Embryonic facial prominence (tissue), 1 donor: ENCODE results near the gene SLC8A1.

Experiments
- DNase-seq: peaks from one replicate; pipeline ENCODE4 v3.0.0-alpha.2; 2016; ENCODE audit errors: extremely low spot score

Gene SLC8A1

DNA sequence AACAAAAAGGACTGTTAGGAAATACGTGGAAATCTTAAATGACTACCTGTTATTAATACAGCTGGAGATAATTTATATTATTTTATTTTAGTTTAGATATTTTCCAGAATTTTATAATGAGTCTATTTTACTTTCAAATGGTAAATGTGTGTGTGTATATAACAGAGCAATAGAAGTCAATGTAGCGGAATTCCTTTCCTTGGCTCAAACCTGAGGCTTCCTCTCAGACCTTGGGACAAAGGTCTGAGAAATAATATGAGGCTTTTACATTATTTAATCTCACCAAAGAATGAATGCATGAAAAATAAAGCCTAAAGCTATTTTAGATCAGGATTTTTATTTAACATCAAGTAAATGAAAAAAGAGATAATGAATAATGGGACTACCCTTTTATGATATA lies 65.7 kb downstream of the SLC8A1 start:
- no peak for DNase-seq

DNA sequence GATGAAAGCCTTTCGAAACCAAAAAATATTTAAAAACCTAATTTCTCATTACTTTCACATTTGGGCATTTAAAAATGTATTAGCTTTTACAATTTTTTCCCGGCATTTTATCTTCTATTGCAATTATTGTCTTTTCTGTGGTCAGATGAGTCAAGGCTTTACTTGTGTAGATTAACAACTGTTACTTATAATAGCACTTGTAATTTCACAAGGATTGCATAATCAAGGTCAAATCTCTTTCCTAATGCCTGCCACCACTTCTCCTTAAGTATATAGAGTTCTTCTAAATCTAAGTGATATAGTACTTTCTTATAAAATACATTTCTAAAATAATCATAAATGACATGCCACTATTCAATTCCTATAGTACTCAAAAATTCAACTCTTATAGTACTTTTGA lies 67.2 kb downstream of the SLC8A1 start:
- no peak for DNase-seq

DNA sequence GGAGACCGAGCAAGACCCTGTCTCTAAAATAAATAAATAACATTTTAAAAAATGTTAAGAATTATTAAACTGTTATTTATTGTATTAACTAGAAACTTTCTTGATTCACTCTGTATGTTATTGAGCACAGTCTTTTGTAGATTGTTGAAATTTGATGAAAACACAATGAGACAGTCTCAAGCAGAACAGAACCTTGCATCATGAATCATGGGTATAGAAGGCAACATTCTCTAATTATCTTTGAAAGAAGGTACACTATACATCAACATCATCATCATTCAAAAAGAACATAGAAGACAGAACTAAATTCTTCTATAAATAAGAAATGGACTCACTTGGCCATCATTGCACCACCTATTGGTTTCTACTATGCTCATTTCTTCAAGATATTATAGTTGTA lies 67.7 kb downstream of the SLC8A1 start:
- DNase-seq: no peak

DNA sequence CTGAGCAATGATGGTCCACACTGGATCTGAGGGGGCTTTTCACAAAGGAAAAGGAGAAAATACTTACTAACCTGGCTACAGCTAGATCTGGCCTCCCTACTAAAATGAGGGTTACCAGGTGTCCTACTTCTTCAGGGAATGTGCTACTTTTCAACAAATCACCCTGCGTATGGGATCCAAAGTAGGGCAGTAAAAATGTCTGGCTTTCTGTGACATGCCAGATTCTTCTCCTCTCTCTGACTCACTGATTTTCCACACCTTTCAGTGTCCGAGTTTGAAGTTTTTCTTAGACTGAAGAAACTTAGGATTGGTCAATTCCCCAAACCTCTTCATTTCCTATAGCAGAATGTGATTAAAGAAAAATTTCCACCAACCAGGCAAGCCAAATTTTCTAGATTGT lies 71.2 kb downstream of the SLC8A1 start:
- DNase-seq: no peak

DNA sequence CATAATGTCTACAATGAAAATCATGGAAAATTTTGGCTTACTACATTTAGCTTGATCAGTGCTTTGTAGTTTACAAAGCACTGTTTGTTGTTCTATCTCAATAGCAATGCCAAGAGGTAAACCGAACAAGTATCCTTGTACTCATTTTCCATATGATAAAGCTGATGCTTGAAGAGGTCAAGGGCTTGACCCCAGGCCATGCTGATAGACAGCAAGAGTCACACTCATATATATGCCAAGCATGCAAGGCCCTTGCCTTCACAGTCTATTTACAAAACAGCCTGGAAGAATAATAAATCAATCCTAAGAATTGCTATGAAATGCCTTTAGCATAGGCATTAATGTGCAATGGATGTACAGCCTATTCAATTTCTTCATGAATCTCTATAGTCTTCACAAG lies 71.8 kb downstream of the SLC8A1 start:
- DNase-seq: no peak

DNA sequence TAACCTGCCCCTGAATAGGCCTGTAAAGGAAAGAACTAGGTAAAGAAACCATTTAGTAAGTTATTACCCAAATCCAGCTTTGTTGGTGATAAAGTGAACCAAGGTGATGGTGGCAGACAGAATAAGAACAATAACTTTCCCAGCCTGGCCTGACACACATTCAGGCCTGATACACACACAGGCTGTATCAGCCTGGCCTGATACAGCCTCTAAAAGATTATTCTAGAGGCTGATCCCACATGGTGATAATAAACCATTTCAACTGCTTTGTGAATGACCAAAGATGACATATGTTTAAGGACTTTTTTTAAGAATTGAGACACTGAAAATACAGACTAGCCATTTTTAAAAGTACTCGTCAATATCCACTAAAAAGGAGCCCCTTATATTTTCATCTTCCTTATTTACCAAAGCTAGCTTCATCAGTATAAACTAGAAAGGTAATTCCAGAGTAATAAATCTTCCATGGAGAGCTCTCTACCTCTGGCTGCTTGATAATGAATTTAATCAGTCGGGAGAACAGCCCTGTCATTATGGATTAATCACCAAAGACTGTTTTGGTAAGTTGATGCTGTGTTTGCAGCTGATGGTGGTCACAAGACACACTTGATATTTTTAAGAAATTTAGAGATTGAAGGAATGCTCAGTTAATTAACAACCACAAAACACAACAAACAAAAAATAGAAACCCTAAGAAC lies 77.2 kb downstream of the SLC8A1 start:
- no peak for DNase-seq

DNA sequence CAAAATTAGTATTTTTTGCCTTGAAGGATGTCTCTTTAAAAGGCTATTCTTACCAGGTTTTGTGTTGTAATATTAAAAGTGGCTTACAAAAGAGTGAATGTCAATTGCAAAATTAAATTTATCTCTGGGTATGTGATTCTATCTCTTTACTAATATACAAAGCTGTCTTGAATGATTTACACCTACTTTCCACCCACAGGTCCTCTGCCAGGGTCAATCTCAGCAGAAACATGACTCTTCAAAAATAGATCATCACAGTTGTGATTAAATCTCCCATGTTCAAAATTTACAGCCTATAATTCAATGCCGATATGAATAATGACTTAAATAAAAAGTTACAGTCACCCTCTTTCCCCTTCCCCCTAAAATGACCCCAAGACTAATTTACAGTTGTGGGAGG lies 78.8 kb downstream of the SLC8A1 start:
- no peak for DNase-seq

DNA sequence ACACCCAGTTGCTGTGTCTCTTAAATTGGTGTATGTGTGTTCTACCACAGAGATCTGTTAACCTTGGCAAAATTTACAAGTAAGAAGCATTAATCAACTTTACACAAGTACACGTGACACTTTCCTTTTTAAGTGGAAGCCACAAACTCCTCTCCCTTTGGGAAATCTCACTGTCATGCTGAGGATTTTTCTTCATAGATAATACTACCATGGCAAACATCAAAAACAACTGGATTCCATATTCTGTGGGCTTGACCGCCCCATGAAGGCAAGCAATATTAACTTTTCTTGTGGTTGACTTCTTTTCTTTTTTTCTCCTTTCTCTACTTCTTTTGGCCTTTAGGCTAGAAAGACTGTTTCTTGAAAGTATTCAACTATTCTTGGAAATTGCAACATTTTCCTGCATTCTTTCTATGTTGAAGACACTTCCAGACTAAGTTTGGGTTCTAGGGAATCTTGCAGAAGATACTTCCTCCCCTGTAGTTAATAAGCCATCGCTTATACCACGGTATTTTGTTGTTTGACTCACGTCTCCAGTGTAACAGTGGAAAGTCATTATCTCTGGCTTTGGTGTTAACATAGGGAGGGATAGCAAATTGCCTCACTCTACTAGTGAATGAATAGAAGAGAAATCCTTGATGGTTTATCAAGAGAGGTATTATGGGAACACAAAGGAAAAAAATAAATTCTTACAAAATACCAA lies 79.5 kb downstream of the SLC8A1 start:
- DNase-seq: no peak

DNA sequence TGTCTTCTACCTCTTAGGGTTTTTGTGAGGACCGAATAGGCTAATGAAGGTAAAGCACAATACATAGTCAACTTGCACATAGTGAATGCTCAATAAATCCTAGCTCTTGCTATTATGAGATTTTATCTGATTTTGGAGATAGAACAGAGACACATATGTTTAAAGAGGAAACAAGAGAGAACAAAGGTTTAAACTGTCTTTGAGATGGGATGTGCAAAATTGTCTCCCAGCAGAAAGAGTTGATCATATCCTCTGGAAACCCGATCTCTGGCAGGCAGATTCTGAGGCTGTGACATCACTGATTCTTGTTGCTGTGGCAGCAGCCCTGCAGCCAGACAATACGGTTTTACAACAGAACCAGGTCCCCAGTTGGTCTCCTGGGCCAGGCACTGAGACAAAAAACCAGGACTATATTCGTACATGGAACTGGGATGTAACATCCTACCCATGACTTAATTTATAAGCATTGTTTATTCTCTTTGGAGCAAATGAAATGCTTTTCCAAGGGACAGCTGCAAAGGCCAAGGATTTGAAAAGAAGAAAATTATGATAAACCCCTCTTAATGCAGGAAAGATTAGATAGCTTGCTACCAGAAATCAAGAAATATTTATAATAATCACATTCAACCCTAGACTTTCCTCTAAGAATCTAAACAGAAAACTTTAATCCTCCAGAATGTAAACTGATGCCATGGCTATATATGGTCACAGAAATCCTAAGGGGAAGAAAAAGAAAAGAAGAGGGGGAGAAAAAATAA lies 80.2 kb downstream of the SLC8A1 start:
- no peak for DNase-seq

DNA sequence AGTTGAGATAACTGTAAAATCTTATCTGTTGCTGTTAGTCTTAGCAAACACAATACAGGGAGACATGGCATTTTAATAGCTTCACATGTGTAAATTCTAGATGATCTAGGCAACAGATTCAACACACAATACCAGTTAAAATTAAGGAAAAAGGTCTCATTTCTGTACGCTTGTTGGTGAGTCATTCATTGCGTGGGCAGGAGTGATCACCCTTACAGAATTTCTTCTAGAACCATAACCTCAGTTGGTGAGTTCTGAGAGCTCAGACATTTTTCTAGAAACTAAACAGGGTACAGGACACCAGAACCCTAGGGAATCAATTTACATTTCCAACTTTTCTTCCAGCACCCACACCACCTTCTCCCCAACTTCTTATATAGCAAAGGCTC lies 81.9 kb downstream of the SLC8A1 start:
- no peak for DNase-seq

DNA sequence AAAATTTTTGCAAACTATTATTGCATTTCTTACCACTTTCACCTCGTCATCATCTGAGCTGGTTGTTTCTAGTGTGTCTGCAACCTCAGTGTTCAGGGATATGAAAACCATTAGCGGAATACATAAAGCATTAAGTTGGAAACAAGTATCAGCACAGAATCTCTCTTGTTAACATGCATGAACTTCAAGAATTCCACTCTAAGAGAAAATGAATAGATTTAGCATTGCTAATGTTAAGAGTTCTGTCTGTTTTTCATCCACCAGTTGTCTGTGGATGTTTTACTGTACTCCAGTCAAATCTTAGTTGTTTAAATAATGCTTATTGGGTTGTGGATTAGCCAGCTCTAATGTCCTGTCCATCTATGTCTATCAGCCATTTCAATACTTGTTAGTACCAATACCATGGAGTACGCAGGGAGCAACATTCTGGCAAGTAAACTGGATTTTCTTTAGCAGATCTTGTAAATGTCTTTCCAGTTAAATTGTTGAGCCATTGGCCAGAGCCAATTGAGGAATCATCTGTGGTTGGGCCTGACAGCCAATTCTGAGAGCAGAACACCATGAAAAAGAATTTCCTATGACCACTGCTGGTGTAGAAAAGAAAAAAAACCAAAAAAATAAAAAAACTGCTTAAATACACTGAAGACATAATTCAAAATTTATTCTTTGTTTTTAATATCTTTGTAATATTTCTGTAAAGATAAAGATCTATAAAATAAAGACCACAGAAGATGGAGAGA lies 82.5 kb downstream of the SLC8A1 start:
- DNase-seq: no peak

DNA sequence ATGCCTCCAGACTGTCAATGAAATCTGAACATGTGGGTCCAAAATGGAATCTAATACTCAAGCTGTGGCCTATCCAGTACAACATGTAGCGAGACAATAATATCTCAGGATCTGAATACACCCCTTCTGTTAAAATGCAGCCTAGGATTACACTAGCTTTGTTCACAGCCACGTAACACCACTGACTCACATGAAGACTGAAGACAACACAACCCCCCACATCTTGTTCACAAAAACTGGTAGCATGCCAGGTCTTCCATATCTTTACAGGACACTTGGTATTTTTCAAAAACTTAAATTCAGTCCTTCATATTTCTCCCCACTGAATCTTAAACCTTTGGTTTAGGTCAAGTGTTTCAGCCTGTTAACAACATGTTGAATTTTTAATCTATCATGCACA lies 84.2 kb downstream of the SLC8A1 start:
- DNase-seq: no peak

DNA sequence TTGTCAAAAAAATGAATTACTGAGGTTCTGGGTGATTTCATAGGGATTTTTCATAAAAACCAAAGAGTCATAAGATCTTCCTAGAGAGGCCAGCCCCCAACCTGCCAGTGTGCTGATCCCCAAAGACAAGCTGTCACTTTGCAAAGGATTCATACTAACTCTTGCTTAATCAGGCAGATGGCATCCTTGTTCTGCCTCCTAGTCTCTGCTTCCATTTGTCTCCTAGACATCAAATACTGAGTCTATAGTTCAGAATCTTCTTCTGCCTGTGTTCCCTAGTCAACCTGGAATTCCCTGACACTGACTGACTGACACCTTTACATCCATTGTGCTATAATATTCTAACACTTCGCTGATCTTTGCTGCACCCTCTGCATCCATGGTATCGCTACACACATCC lies 84.9 kb downstream of the SLC8A1 start:
- no peak for DNase-seq

DNA sequence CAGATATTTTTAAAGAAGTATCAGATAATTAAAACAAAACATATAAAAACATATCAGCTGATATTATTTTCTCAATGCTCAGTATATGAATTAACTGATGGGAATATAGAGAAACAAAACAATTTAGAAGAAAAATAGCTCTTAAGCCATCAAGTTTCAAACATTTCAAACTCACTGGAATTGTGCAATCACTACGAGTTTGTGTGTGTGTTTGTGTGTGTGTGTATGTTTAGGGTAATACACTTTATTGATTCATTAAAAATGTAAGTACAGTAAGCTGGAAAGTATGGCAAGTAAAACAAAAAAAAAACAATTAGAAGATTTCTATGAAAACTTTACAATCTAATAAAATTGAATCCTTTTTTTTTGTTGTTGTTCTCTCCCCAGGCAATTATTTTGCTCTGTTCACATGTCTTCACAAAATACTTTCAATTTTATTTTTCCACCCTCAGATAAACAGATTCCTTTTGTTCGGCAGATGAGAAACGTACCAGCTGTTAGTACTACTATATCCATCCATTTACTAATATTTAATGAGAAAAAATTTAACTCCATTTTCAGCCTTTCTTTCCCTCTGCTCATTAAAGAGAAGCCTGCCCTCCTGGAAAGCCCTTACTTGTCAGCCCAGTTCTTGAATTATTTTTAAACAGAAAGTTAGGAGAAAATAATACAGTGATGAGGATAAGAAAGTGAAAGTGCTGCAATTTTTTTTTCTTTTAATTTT lies 87.6 kb downstream of the SLC8A1 start:
- DNase-seq: no peak

DNA sequence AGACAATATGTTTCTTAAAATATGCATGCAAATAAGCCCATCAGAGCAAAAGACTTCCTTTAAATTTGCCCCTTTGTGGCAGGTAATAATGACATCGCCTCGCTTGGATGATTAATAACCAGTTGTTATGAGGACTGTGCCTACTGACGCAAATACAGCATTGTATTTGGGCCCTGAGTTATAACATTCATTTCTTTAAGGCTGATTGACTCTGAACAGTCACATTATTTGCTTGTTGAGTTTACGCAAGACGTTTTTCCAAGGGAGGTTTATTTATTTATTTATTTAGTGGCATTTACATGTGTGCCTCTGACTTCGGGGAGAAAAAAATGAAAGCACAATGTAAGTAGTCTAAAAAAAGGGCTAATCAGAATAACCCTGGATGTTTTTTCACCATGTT lies 88.3 kb downstream of the SLC8A1 start:
- no peak for DNase-seq

DNA sequence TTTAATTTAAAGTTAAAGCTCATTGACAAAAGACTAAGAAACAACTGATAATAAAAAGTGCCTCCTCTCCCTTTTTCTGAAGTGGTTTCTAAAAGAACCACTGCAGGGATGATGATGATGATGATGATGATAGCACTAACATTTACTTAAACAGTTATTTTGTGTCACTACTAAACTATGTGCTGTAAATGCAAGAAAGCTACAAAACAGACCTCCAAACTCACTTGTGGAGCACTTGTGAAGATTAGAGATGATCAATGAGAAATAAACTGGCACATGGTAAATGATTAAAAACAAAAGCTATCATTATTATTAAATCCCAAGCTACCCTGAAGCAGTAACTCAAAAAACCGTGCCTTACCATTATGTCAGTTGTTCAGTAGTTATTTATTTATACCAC lies 88.7 kb downstream of the SLC8A1 start:
- no peak for DNase-seq

DNA sequence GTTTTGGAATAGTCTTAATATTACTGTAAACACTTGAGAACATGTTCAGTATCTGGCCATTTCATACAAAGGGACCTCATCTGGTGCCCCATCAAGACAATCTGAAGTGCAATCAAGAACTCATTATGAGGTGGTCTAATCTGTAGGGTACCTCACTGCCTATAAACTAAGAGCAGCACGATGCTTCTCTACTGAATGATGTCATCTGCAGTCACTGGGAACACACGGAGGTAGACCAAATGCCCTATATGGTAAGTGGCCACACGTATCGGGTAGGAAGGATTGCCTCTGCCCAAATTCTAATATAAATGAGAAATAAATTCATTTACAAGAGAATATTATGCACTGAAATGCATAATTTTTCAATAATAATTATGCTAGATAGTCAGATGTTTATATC lies 90.4 kb downstream of the SLC8A1 start:
- no peak for DNase-seq

DNA sequence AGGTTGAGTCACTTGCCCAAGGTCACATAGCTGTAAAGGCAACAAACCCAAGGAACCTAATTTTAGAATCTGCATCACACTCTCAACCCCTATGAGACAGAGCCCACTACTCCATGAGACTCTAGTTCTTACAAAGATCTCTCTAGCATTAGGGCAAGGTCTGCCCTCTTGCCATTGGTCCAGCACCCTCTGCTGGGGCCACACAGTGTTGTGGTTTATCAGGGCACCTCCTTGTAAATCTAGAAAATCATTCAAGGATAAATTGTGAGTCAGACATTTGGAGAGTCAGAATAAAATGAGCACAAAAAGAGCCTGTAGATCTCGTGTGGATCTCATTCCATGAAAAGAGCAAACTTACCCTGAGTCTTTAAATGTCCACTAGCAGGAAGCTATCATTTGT lies 91.2 kb downstream of the SLC8A1 start:
- DNase-seq: no peak

DNA sequence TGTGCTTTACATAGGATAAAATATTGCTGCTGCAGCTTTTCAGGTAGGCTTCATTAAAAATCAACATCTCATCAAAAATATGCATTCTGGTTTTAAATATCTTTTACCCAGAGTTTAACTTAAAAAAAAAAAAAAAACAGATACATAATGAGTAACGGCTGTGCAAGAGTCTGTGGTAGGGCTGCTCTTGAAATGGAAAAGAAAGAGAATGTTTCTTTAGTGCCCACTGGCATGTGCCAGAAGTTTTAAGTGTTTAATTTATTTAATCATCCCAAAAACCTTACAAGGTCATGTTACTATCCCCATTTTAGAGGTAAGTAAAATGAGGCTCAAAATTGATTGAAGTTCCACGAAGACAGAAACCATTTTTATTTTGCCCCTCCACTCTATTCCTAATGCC lies 92.1 kb downstream of the SLC8A1 start:
- DNase-seq: no peak

DNA sequence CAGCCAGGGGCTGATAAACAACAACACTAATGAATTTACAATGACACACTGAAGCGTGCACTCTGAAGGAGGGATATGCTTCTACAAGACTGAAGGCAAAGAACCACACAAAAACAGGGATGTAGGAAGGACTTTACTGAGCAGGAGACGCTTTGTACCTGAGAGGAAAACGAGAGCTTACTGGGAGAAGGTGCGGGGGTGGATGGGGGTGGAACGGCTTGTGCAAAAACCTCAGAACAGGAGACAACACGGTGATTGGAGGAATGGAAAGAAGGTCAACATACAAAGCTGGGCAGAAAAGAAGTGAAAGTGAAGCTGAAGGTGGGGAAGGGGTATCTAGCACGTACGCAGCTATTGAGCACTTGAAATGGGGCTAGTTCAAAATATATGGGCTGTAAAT lies 93.1 kb downstream of the SLC8A1 start:
- DNase-seq: no peak

DNA sequence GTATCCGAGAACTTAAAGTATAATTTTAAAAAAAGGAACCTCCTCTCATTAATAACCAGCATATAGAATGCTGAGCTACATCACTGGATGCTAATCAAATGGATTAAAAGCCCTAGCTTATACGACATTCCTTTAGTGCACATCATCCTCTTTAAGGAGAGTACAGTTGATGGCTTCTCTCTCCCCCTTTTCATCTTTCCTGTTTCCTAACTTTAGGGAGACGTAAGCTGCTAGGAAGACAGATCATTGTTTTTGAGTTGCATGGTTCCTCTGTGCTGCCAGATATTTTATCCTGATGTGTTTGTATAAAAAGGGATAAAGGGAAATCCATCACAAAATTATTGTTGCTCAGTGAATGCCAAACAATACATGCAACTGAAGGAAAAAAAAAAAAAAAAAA lies 94.2 kb downstream of the SLC8A1 start:
- no peak for DNase-seq

DNA sequence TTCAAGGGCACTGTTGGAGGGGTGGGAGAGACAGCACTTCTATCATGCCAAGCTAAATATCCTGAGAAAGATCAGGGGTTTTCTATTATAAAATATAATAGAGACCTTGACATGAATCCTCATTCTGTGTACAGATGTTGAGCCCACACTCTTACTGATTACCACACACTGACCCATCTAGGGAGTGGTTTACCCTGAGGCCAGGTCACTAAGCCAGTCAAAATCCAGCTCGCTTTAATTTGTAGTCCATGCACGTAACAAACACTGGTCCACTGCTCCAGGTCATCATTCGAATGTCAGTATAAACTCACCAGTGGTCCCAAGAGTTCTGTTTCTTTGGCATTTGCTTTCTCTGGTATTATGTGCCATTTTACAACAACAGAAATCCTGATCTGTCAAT lies 96.4 kb downstream of the SLC8A1 start:
- DNase-seq: no peak
